ENCODE measurements around the gene TTC3.

TTC3 gene

GRCh38 chr21:37060296-37060695, 12.8 kb upstream of the TTC3 start:
- no peak for DNase-seq (ENCODE audit: low read depth)

- no peak for DNase-seq (ENCODE audit: low read depth)
Observed at GRCh38 chr21:37061926-37062592, 11.0 kb upstream of the TTC3 start.

GRCh38 chr21:37062593-37062935, 10.5 kb upstream of the TTC3 start:
- no peak for DNase-seq (ENCODE audit: low read depth)

GRCh38 chr21:37063433-37063832, 9.6 kb upstream of the TTC3 start:
- DNase-seq (ENCODE audit: low read depth): no peak

- no peak for DNase-seq (ENCODE audit: low read depth)
Observed at GRCh38 chr21:37064841-37065240, 8.2 kb upstream of the TTC3 start.

- DNase-seq (ENCODE audit: low read depth): no peak
Observed at GRCh38 chr21:37065561-37066177, 7.4 kb upstream of the TTC3 start.

- DNase-seq (ENCODE audit: low read depth): no peak
Observed at GRCh38 chr21:37071561-37072273, 1.3 kb upstream of the TTC3 start.

- no peak for DNase-seq (ENCODE audit: low read depth)
Observed at GRCh38 chr21:37072274-37072987, 623 bp upstream of the TTC3 start.

GRCh38 chr21:37073417-37074196, 553 bp downstream of the TTC3 start:
- DNase-seq (ENCODE audit: low read depth): no peak

GRCh38 chr21:37074197-37074510, 1.1 kb downstream of the TTC3 start:
- no peak for DNase-seq (ENCODE audit: low read depth)

- no peak for DNase-seq (ENCODE audit: low read depth)
Observed at GRCh38 chr21:37074546-37074945, 1.5 kb downstream of the TTC3 start.

- DNase-seq (ENCODE audit: low read depth): no peak
Observed at GRCh38 chr21:37075214-37075770, 2.2 kb downstream of the TTC3 start.

GRCh38 chr21:37076087-37076850, 3.2 kb downstream of the TTC3 start:
- DNase-seq (ENCODE audit: low read depth): no peak

- no peak for DNase-seq (ENCODE audit: low read depth)
Observed at GRCh38 chr21:37077403-37077802, 4.3 kb downstream of the TTC3 start.

GRCh38 chr21:37079211-37079824, 6.3 kb downstream of the TTC3 start:
- DNase-seq (ENCODE audit: low read depth): no peak

- no peak for DNase-seq (ENCODE audit: low read depth)
Observed at GRCh38 chr21:37082375-37082774, 9.3 kb downstream of the TTC3 start.

GRCh38 chr21:37082856-37083528, 9.9 kb downstream of the TTC3 start:
- no peak for DNase-seq (ENCODE audit: low read depth)

GRCh38 chr21:37085726-37086125, 12.7 kb downstream of the TTC3 start:
- DNase-seq (ENCODE audit: low read depth): no peak

GRCh38 chr21:37087188-37087587, 14.1 kb downstream of the TTC3 start:
- no peak for DNase-seq (ENCODE audit: low read depth)

GRCh38 chr21:37088186-37088735, 15.2 kb downstream of the TTC3 start:
- DNase-seq (ENCODE audit: low read depth): no peak

Measured in stimulated activated CD8-positive, alpha-beta memory T cell treated with anti-CD3 and anti-CD28 coated beads, Interleukin-12 subunit alpha, Interleukin-12 subunit beta, amount 100 ng/mL, for 4 hours (primary cell).